HCT116 (cell line): Measurements from ENCODE around the gene ROBO1. TPM values are rescaled to one million over a fixed set of nuclear protein-coding genes. Genes with fewer than 3 reads are reported as not detected.

Experiments used
- ATAC-seq: fragments of 200-7000 bp; cut with Tn5 transposase; 2 replicates; pipeline ENCODE4 v1.9.1; 2020; ENCODE audit warnings: mild to moderate bottlenecking, moderate library complexity
- BruUV-seq: library from RNA; stranded (reverse); fragments of 400-500 nt; replicated peaks from 2 replicates; lab custom pipeline; 2021; lab: Mats Ljungman, UMichigan
- CTCF ChIA-PET: fragments of 300-600 bp; sonication (Branson Sonifier 250); formaldehyde crosslinking; loops from one replicate; lab custom pipeline; 2021; ENCODE audit warnings: antibody characterized with exemption; lab: Charles Lee
- POLR2A ChIA-PET: fragments of 300-600, 350-600 bp; sonication (Branson Sonifier 250); formaldehyde crosslinking; loops from one replicate; lab custom pipeline; 2021; ENCODE audit warnings: antibody characterized with exemption; lab: Charles Lee
- RAD21 ChIA-PET, 2 experiments: fragments of 300-600 bp; sonication (Branson Sonifier 250); formaldehyde crosslinking; loops; one replicate each; lab custom pipeline; 2023; ENCODE audit warnings: low total read pairs in 2 of 2; ENCODE audit not compliant: uncharacterized antibody in 2 of 2, unreplicated experiment in 2 of 2, low non-redundant PET in 1 of 2; lab: Charles Lee
- DNase-seq: peaks from one replicate; pipeline ENCODE4 v3.0.0-alpha.2; 2010; ENCODE audit warnings: low read depth, low spot score
- H2AFZ ChIP-seq: fragments of 200-600 bp; shearing (Covaris generic), sonication (generic); 2 replicates; pipeline ENCODE4 v1.6.1; 2017; ENCODE audit warnings: low read depth, mixed run types, mixed read lengths, antibody characterized with exemption, low read length; ENCODE audit not compliant: poor library complexity, severe bottlenecking
- H3K27ac ChIP-seq: 2 replicates; pipeline ENCODE4 v1.5.1; 2012; ENCODE audit warnings: low read depth, low read length
- H3K27me3 ChIP-seq: fragments of 200-600 bp; sonication (generic); 2 replicates; pipeline ENCODE4 v1.6.1; 2016; ENCODE audit warnings: mixed run types, low read length, mixed read lengths; ENCODE audit not compliant: insufficient read depth
- H3K36me3 ChIP-seq, 2 experiments: fragments of 200-500 bp in 1 of 2; fragments of 200-600 bp in 1 of 2; sonication (Bioruptor generic) in 1 of 2; sonication (generic) in 1 of 2; 2 replicates each; pipeline versions ENCODE4 v1.5.1 to v1.6.1; 2014 to 2016; ENCODE audit warnings: low read length in 2 of 2, inconsistent platforms in 1 of 2, mixed read lengths in 1 of 2, mixed run types in 1 of 2; ENCODE audit not compliant: insufficient read depth in 2 of 2, control insufficient read depth in 1 of 2
- H3K4me1 ChIP-seq, 2 experiments: fragments of 200-600 bp in 1 of 2; sonication (generic) in 1 of 2; 2 replicates each; pipeline versions ENCODE4 v1.5.1 to v1.6.1; 2012 to 2017; ENCODE audit warnings: low read length in 2 of 2, inconsistent platforms in 1 of 2, mild to moderate bottlenecking in 1 of 2, mixed read lengths in 1 of 2, mixed run types in 1 of 2, moderate library complexity in 1 of 2; ENCODE audit not compliant: insufficient read depth in 2 of 2, control insufficient read depth in 1 of 2
- H3K4me2 ChIP-seq: fragments of 200-600 bp; sonication (generic); 2 replicates; pipeline ENCODE4 v1.6.1; 2017; ENCODE audit warnings: mixed run types, low read length, mixed read lengths
- H3K4me3 ChIP-seq, 2 experiments: fragments of 200-600 bp in 1 of 2; sonication (generic) in 1 of 2; replicated peaks in 1 of 2; 2 replicates each; pipeline ENCODE4 v1.5.1; 2011 to 2016; ENCODE audit warnings: low read length in 2 of 2, control low read depth in 1 of 2, low read depth in 1 of 2, mild to moderate bottlenecking in 1 of 2, mixed read lengths in 1 of 2, mixed run types in 1 of 2
- H3K79me2 ChIP-seq: fragments of 200-600 bp; sonication (generic); 2 replicates; pipeline ENCODE4 v1.6.1; 2017; ENCODE audit warnings: mild to moderate bottlenecking, mixed run types, low read length, moderate library complexity, mixed read lengths; ENCODE audit not compliant: insufficient read depth
- H3K9ac ChIP-seq: fragments of 200-600 bp; sonication (generic); 2 replicates; pipeline ENCODE4 v1.6.1; 2016; ENCODE audit warnings: low read length, mixed read lengths
- H3K9me2 ChIP-seq: fragments of 200-600 bp; sonication (generic), shearing (Covaris generic); 2 replicates; pipeline ENCODE4 v1.6.1; 2017; ENCODE audit warnings: mixed run types, mild to moderate bottlenecking, moderate library complexity; ENCODE audit not compliant: insufficient read depth
- H3K9me3 ChIP-seq, 2 experiments: fragments of 200-500 bp in 1 of 2; fragments of 200-600 bp in 1 of 2; sonication (Bioruptor generic) in 1 of 2; sonication (generic) in 1 of 2; 2 replicates each; pipeline ENCODE4 v1.6.1; 2014 to 2017; ENCODE audit warnings: low read length in 2 of 2, mixed read lengths in 2 of 2, inconsistent platforms in 1 of 2, low read depth in 1 of 2, mild to moderate bottlenecking in 1 of 2, mixed run types in 1 of 2, moderate library complexity in 1 of 2; ENCODE audit not compliant: control insufficient read depth in 1 of 2, insufficient read depth in 1 of 2
- H4K20me1 ChIP-seq: fragments of 200-600 bp; sonication (generic), shearing (Covaris generic); 2 replicates; pipeline ENCODE4 v1.6.1; 2017; ENCODE audit warnings: mixed run types, mild to moderate bottlenecking, moderate library complexity; ENCODE audit not compliant: insufficient read depth
- CEBPB ChIP-seq: IDR thresholded peaks from 2 replicates; pipeline ENCODE4 v1.6.1; 2012; ENCODE audit warnings: low read depth
- EGR1 ChIP-seq: IDR thresholded peaks from 2 replicates; pipeline ENCODE4 v1.6.1; 2012; ENCODE audit warnings: low read depth
- ELF1 ChIP-seq: IDR thresholded peaks from 2 replicates; pipeline ENCODE4 v1.6.1; 2012; ENCODE audit warnings: low read depth, borderline replicate concordance
- EZH2 ChIP-seq: fragments of 200-600 bp; sonication (generic); IDR thresholded peaks from 2 replicates; pipeline ENCODE4 v1.6.1; 2017; ENCODE audit warnings: antibody characterized with exemption, mixed run types
- FOSL1 ChIP-seq: IDR thresholded peaks from 2 replicates; pipeline ENCODE4 v1.6.1; 2012; ENCODE audit warnings: low read depth
- JUND ChIP-seq: IDR thresholded peaks from 2 replicates; pipeline ENCODE4 v1.6.1; 2012
- POLR2AphosphoS5 ChIP-seq: IDR thresholded peaks from 2 replicates; pipeline ENCODE4 v1.6.1; 2011; ENCODE audit warnings: mild to moderate bottlenecking, low read depth, low read length, moderate library complexity
- RAD21 ChIP-seq: IDR thresholded peaks from 2 replicates; pipeline ENCODE4 v1.6.1; 2012; ENCODE audit warnings: low read depth, mild to moderate bottlenecking
- SP1 ChIP-seq: IDR thresholded peaks from 2 replicates; pipeline ENCODE4 v1.6.1; 2012; ENCODE audit warnings: low read depth
- SRF ChIP-seq: IDR thresholded peaks from 2 replicates; pipeline ENCODE4 v1.6.1; 2012; ENCODE audit warnings: low read depth
- ZNF274 ChIP-seq: fragments of 200-500 bp; sonication (Bioruptor generic); IDR thresholded peaks from 2 replicates; pipeline ENCODE4 v1.6.1; 2014; ENCODE audit warnings: mild to moderate bottlenecking, low read depth, low read length, inconsistent platforms
- intact Hi-C: fragments of 100-400 bp; cut with micrococcal nuclease; formaldehyde crosslinking; loops from 2 replicates; pipeline ENCODE4 v1.10.0; 2022
- total RNA-seq: library from RNA; stranded (reverse); gene quantifications from one replicate; pipeline ENCODE4 v1.2.1, GENCODE V29; 2021; ENCODE audit not compliant: unreplicated experiment
- TF ChIP-seq, protein P1 (sequence below): IDR thresholded peaks from 2 replicates; pipeline ENCODE4 v1.6.1; 2011; ENCODE audit warnings: mild to moderate bottlenecking, low read length, moderate library complexity; ENCODE audit not compliant: insufficient replicate concordance; ENCODE audit errors: extremely low read depth
- TF ChIP-seq, protein P2 (sequence below): IDR thresholded peaks from 2 replicates; pipeline ENCODE4 v1.6.1; 2012; ENCODE audit warnings: low read depth

ROBO1 gene
- total RNA-seq, 1 experiment from 2014 or later = 0.27 TPM

DNA sequence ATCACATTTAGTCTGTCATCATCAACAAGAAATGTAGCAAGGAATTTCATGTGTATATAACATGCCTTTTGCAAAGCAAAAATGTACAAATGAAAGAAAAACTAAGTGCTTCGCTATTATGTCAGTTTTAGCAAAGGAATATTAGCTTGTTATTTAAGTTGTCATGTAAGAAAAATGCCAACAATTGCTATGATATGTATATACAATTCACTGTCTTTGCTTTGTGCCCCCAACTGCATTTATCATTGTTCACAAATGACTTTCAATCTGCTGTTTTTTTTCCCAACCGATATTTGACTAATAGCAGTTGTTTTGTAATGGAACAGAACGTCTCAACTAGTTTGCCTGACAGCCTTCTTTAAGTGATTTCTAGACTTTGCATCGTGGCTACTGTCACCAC lies 207.1 kb downstream of the ROBO1 start:
- intact Hi-C loops = no loop called here
- DNase-seq (no peak), ATAC-seq (no peak)
- Histone ChIP-seq H3K4me3 (no peak overlapping the region), H3K4me1 (no peaks in the 10 kb centered on the region), H4K20me1 (no peaks in the 10 kb centered on the region), H3K4me2 (no peak overlapping the region), H3K79me2 (no peaks in the 10 kb centered on the region), H3K9me2 (no peaks in the 10 kb centered on the region), H2AFZ (no peak overlapping the region), H3K27me3 (no peaks in the 10 kb centered on the region), H3K9ac (no peak overlapping the region), H3K9me3 (peaks cover 9 to 12% of the 10 kb centered on the region in 2 experiments; a peak in 2 of 4 replicates), H3K36me3 (no peaks in the 10 kb centered on the region), H3K27ac (no peak overlapping the region)
- CTCF ChIA-PET = no interaction called here
- BruUV-seq = no TSS peak
- POLR2A ChIA-PET = no interaction called here
- TF ChIP-seq ZNF274 (no peak), FOSL1 (no peak), EZH2 (no peak), JUND (no peak), SP1 (no peak), RAD21 (no peak), SRF (no peak)
- TF ChIP-seq, protein P1, sequence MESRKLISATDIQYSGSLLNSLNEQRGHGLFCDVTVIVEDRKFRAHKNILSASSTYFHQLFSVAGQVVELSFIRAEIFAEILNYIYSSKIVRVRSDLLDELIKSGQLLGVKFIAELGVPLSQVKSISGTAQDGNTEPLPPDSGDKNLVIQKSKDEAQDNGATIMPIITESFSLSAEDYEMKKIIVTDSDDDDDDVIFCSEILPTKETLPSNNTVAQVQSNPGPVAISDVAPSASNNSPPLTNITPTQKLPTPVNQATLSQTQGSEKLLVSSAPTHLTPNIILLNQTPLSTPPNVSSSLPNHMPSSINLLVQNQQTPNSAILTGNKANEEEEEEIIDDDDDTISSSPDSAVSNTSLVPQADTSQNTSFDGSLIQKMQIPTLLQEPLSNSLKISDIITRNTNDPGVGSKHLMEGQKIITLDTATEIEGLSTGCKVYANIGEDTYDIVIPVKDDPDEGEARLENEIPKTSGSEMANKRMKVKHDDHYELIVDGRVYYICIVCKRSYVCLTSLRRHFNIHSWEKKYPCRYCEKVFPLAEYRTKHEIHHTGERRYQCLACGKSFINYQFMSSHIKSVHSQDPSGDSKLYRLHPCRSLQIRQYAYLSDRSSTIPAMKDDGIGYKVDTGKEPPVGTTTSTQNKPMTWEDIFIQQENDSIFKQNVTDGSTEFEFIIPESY = no peak
- RAD21 ChIA-PET = no interaction called here

DNA sequence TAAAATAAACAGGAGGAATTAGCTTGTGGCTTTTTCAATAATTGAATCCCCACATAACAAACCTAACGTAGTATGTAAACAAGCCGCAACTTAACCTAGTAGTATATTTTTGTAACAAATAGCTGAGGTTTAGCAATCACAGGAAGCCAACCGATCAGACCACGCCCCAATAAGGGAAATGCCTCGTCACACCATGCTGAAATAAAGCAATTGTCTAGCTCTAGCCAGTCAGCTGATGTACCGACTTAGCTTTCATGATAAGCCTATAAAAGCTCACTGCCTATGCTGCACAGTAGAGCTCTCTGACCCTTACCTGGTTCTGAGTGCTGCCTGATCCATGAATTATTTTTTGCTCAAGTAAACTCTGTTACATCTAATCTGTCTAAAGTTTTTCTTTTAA lies 208.9 kb downstream of the ROBO1 start:
- Histone ChIP-seq H3K27me3 (no peaks in the 10 kb centered on the region), H3K4me3 (no peak overlapping the region), H3K79me2 (no peaks in the 10 kb centered on the region), H3K27ac (no peak overlapping the region), H3K9ac (no peak overlapping the region), H3K4me1 (no peaks in the 10 kb centered on the region), H4K20me1 (no peaks in the 10 kb centered on the region), H3K9me3 (peaks cover 4 to 17% of the 10 kb centered on the region in 2 experiments; a peak in 2 of 4 replicates), H2AFZ (no peak overlapping the region), H3K4me2 (no peak overlapping the region), H3K36me3 (no peaks in the 10 kb centered on the region), H3K9me2 (no peaks in the 10 kb centered on the region)
- ATAC-seq (no peak), DNase-seq (no peak)
- intact Hi-C loops = no loop called here
- no peak for TF ChIP-seq FOSL1
- no peak for TF ChIP-seq POLR2AphosphoS5
- TF ChIP-seq CEBPB = no peak
- no peak for TF ChIP-seq JUND
- TF ChIP-seq ELF1 = no peak
- TF ChIP-seq, protein P2, sequence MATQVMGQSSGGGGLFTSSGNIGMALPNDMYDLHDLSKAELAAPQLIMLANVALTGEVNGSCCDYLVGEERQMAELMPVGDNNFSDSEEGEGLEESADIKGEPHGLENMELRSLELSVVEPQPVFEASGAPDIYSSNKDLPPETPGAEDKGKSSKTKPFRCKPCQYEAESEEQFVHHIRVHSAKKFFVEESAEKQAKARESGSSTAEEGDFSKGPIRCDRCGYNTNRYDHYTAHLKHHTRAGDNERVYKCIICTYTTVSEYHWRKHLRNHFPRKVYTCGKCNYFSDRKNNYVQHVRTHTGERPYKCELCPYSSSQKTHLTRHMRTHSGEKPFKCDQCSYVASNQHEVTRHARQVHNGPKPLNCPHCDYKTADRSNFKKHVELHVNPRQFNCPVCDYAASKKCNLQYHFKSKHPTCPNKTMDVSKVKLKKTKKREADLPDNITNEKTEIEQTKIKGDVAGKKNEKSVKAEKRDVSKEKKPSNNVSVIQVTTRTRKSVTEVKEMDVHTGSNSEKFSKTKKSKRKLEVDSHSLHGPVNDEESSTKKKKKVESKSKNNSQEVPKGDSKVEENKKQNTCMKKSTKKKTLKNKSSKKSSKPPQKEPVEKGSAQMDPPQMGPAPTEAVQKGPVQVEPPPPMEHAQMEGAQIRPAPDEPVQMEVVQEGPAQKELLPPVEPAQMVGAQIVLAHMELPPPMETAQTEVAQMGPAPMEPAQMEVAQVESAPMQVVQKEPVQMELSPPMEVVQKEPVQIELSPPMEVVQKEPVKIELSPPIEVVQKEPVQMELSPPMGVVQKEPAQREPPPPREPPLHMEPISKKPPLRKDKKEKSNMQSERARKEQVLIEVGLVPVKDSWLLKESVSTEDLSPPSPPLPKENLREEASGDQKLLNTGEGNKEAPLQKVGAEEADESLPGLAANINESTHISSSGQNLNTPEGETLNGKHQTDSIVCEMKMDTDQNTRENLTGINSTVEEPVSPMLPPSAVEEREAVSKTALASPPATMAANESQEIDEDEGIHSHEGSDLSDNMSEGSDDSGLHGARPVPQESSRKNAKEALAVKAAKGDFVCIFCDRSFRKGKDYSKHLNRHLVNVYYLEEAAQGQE = no peak
- no peak for TF ChIP-seq EGR1
- ChIA-PET POLR2A (no interaction called here), RAD21 (no interaction called here), CTCF (no interaction called here)
- BruUV-seq = no TSS peak
